ENCODE results near the gene BEGAIN. TPM values are rescaled to one million over a fixed set of nuclear protein-coding genes. Genes with fewer than 3 reads are reported as not detected.

Gene BEGAIN
- total and polyA plus RNA-seq, 2 donors (not counting 1 experiment from before 2014, with no cell fraction given), result under 0.01 to 0.17 TPM

DNA sequence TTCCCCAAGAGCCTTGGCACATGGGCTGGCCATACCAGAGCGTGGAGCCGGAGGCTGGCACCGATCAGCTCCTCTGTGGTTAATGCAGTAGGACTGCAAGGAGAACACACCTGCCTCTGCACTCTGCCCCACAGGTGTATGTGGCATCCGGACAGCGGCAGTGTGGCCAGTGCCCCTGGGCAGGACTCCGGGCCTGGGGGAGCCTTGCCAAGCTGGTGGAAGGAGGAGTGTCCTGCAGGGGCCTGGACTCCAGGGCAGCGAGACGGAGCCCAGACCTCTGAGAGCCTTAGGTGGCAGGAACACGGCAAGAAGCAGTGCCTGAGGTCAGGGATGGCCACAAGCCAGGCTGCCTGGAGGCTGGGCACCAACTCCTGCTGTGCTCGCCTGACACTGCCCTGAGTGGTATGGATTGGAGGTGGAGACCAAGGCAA is 5.3 kb upstream of the BEGAIN start:
- TF ChIP-seq CTCF (conservative IDR thresholded peaks at IDR 0.05 in 1 of 2, IDR thresholded peaks at IDR 0.05 in 1 of 2; ENCODE audit: low read depth in 1 of 2, low read length in 2 of 2), result no peak
- TF ChIP-seq EZH2 (IDR thresholded peaks at IDR 0.05; ENCODE audit: low read length, missing control alignments), result no peak
- H3K79me2 ChIP-seq (ENCODE audit: control insufficient read depth, insufficient read depth, low read length), result no peaks in the 10 kb centered on the region
- no peak overlapping the region for H3K4me3 ChIP-seq (replicated peaks in 1 of 4; ENCODE audit: control extremely low read depth in 1 of 4, insufficient read depth in 1 of 4, low read depth in 3 of 4, low read length in 4 of 4)
- no peak overlapping the region for H3K27ac ChIP-seq (ENCODE audit: insufficient read depth, low read length)
- H3K9me3 ChIP-seq (ENCODE audit: control insufficient read depth, insufficient read depth, low read depth, low read length), result no peaks in the 10 kb centered on the region
- no peaks in the 10 kb centered on the region for H4K20me1 ChIP-seq (ENCODE audit: control insufficient read depth, extremely low read depth, insufficient read depth, low read length)
- no peak overlapping the region for H3K4me2 ChIP-seq (ENCODE audit: extremely low read depth, insufficient read depth, low read length)
- no peak overlapping the region for H2AFZ ChIP-seq (ENCODE audit: low read length)
- peaks cover 11% of the 10 kb centered on the region for H3K27me3 ChIP-seq (ENCODE audit: control insufficient read depth, insufficient read depth, low read length)
- no peak overlapping the region for H3K9ac ChIP-seq (ENCODE audit: insufficient read depth, low read length)
- H3K36me3 ChIP-seq (ENCODE audit: control insufficient read depth, insufficient read depth, low read length), result no peaks in the 10 kb centered on the region
- DNase-seq (ENCODE audit: low read depth in 2 of 2), result no peak
- no peaks in the 10 kb centered on the region for H3K4me1 ChIP-seq (ENCODE audit: control insufficient read depth, extremely low read depth, insufficient read depth, low read length)

- Histone ChIP-seq H3K9ac (ENCODE audit: insufficient read depth, low read length) (no peak overlapping the region), H2AFZ (ENCODE audit: low read length) (no peak overlapping the region), H3K4me1 (ENCODE audit: control insufficient read depth, extremely low read depth, insufficient read depth, low read length) (no peaks in the 10 kb centered on the region), H3K27ac (ENCODE audit: insufficient read depth, low read length) (no peak overlapping the region), H4K20me1 (ENCODE audit: control insufficient read depth, extremely low read depth, insufficient read depth, low read length) (no peaks in the 10 kb centered on the region), H3K9me3 (ENCODE audit: control insufficient read depth, insufficient read depth, low read depth, low read length) (no peaks in the 10 kb centered on the region), H3K79me2 (ENCODE audit: control insufficient read depth, insufficient read depth, low read length) (no peaks in the 10 kb centered on the region), H3K4me3 (replicated peaks in 1 of 4; ENCODE audit: control extremely low read depth in 1 of 4, insufficient read depth in 1 of 4, low read depth in 3 of 4, low read length in 4 of 4) (no peak overlapping the region), H3K4me2 (ENCODE audit: extremely low read depth, insufficient read depth, low read length) (no peak overlapping the region), H3K27me3 (ENCODE audit: control insufficient read depth, insufficient read depth, low read length) (peaks cover 11% of the 10 kb centered on the region), H3K36me3 (ENCODE audit: control insufficient read depth, insufficient read depth, low read length) (no peaks in the 10 kb centered on the region)
- TF ChIP-seq EZH2 (IDR thresholded peaks at IDR 0.05; ENCODE audit: low read length, missing control alignments) (no peak), CTCF (conservative IDR thresholded peaks at IDR 0.05 in 1 of 2, IDR thresholded peaks at IDR 0.05 in 1 of 2; ENCODE audit: low read depth in 1 of 2, low read length in 2 of 2) (no peak)
- no peak for DNase-seq (ENCODE audit: low read depth in 2 of 2)
These were observed 4.5 kb upstream of the BEGAIN start for GRCh38 chr14:100591453-100592371.

DNA sequence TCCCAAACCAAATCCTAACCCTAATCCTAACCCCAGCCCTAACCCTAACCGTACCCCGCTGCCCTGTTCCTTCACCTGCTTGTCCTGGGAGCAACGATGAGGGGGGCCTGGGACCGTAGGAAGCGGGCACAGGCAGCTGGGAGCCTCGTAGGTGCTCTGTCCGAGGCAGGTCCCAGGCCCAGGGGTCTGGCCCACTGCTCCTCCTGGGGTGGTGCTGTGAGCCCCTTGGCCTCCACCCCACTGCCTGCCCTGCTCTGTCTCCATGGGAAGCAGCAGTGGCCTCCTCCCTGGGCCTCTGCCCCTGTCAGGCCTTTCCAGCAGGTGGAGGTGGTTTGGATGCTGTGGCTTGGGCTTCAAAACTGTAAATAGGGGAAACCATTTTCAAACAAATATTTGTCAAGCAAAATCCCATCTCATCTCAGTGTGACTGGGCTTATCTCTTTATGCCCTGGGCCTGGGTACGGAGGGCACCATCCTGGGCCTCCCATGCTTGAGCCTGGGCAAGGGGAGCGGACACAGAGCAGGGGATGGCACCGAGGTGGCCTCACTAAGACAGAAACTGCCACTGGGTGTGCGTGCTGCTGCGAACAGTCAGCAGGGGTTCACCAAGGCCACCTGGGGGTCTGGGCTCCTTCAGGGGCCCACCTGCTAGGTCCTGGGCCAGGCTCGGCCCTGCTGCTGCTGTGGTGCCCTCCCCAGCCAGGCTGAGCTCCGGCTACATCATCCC is 3.7 kb upstream of the BEGAIN start:
- H3K4me3 ChIP-seq (replicated peaks in 1 of 4; ENCODE audit: control extremely low read depth in 1 of 4, insufficient read depth in 1 of 4, low read depth in 3 of 4, low read length in 4 of 4), result no peak overlapping the region
- H3K4me1 ChIP-seq (ENCODE audit: control insufficient read depth, extremely low read depth, insufficient read depth, low read length), result no peaks in the 10 kb centered on the region
- H3K36me3 ChIP-seq (ENCODE audit: control insufficient read depth, insufficient read depth, low read length), result no peaks in the 10 kb centered on the region
- H3K4me2 ChIP-seq (ENCODE audit: extremely low read depth, insufficient read depth, low read length), result no peak overlapping the region
- H3K79me2 ChIP-seq (ENCODE audit: control insufficient read depth, insufficient read depth, low read length), result no peaks in the 10 kb centered on the region
- TF ChIP-seq CTCF (conservative IDR thresholded peaks at IDR 0.05 in 1 of 2, IDR thresholded peaks at IDR 0.05 in 1 of 2; ENCODE audit: low read depth in 1 of 2, low read length in 2 of 2) (no peak), EZH2 (IDR thresholded peaks at IDR 0.05; ENCODE audit: low read length, missing control alignments) (no peak)
- peaks cover 15% of the 10 kb centered on the region for H3K27me3 ChIP-seq (ENCODE audit: control insufficient read depth, insufficient read depth, low read length)
- H3K9ac ChIP-seq (ENCODE audit: insufficient read depth, low read length), result no peak overlapping the region
- no peak overlapping the region for H2AFZ ChIP-seq (ENCODE audit: low read length)
- no peaks in the 10 kb centered on the region for H4K20me1 ChIP-seq (ENCODE audit: control insufficient read depth, extremely low read depth, insufficient read depth, low read length)
- no peak for DNase-seq (ENCODE audit: low read depth in 2 of 2)
- no peak overlapping the region for H3K27ac ChIP-seq (ENCODE audit: insufficient read depth, low read length)
- H3K9me3 ChIP-seq (ENCODE audit: control insufficient read depth, insufficient read depth, low read depth, low read length), result no peaks in the 10 kb centered on the region
